Esophagus squamous epithelium (tissue), 4 donors: ENCODE data around the gene EPB41L1.

ENCODE experiments used
- POLR2A ChIP-seq, 4 donors: fragments of 450-650 bp; IDR thresholded peaks; one replicate each; pipeline ENCODE4 v1.6.1; 2017; ENCODE audit warnings: antibody characterized with exemption in 4 of 4, mild to moderate bottlenecking in 4 of 4, moderate library complexity in 3 of 4
- TF ChIP-seq, protein P1 (sequence below), 6 experiments: fragments of 450-650 bp in 4 of 6; fragments of 200-600 bp in 2 of 6; sonication (generic) in 2 of 6; IDR thresholded peaks; one replicate each; pipeline ENCODE4 v1.5.1; 2016 to 2019; ENCODE audit warnings: antibody characterized with exemption in 6 of 6, mild to moderate bottlenecking in 4 of 6, moderate library complexity in 4 of 6

DNA sequence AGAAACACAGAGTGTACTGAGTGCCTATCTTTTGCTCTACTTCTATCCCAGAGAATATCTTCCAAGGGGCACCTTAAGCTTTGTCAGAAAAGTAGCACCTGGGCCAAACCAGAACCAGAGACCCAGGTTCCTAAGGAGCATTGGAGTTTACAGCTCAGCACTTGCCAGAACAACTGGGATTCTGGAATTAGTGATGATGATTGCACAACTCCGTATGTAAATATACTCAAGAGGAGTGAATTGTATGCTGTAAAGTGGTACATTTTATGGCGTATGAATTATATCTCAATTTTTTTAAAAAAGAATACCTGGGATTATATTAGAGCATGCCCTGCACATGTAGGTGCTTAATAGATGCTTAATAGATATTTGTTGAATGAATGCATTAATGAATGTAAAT lies 36.2 kb upstream of the EPB41L1 start:
- TF ChIP-seq, protein P1, sequence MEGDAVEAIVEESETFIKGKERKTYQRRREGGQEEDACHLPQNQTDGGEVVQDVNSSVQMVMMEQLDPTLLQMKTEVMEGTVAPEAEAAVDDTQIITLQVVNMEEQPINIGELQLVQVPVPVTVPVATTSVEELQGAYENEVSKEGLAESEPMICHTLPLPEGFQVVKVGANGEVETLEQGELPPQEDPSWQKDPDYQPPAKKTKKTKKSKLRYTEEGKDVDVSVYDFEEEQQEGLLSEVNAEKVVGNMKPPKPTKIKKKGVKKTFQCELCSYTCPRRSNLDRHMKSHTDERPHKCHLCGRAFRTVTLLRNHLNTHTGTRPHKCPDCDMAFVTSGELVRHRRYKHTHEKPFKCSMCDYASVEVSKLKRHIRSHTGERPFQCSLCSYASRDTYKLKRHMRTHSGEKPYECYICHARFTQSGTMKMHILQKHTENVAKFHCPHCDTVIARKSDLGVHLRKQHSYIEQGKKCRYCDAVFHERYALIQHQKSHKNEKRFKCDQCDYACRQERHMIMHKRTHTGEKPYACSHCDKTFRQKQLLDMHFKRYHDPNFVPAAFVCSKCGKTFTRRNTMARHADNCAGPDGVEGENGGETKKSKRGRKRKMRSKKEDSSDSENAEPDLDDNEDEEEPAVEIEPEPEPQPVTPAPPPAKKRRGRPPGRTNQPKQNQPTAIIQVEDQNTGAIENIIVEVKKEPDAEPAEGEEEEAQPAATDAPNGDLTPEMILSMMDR (IDR thresholded peaks at IDR 0.05) = no peak
- no peak for TF ChIP-seq POLR2A (IDR thresholded peaks at IDR 0.05)
